Tibial artery (tissue), 4 donors: Measurements from ENCODE around the gene SMC1A.

Experiments
- DNase-seq, 2 donors: peaks; one replicate each; pipeline ENCODE4 v3.0.0-alpha.2; 2019
- H3K27ac ChIP-seq, 2 donors: fragments of 200-600 bp; sonication (generic) in 1 of 2; 1 replicate in 1 of 2; 2 replicates in 1 of 2; pipeline ENCODE4 v1.5.1; 2018 to 2019; ENCODE audit warnings: mild to moderate bottlenecking in 1 of 2
- H3K27me3 ChIP-seq, 2 donors: fragments of 200-600 bp; sonication (generic) in 1 of 2; one replicate each; pipeline versions ENCODE4 v1.5.1 to v1.6.0; 2016 to 2019
- H3K36me3 ChIP-seq, 3 donors: fragments of 200-600 bp; sonication (generic) in 2 of 3; one replicate each; pipeline ENCODE4 v1.5.1; 2016 to 2019; ENCODE audit warnings: mild to moderate bottlenecking in 2 of 3
- H3K4me1 ChIP-seq, 4 donors: fragments of 200-600 bp; sonication (generic) in 2 of 4; 1 replicate in 3 of 4; 2 replicates in 1 of 4; pipeline ENCODE4 v1.5.1; 2016 to 2019
- H3K4me3 ChIP-seq, 2 donors: fragments of 200-600 bp; sonication (generic) in 1 of 2; 1 replicate in 1 of 2; 2 replicates in 1 of 2; pipeline ENCODE4 v1.5.1; 2018 to 2019; ENCODE audit warnings: mild to moderate bottlenecking in 2 of 2
- H3K9me3 ChIP-seq, 3 donors: fragments of 200-600 bp; sonication (generic) in 1 of 3; one replicate each; pipeline ENCODE4 v1.5.1; 2016 to 2019
- CTCF ChIP-seq, 2 experiments: fragments of 200-600 bp in 1 of 2; fragments of 450-650 bp in 1 of 2; IDR thresholded peaks; one replicate each; pipeline ENCODE4 v1.5.1; 2017 to 2019; ENCODE audit warnings: antibody characterized with exemption in 2 of 2, mild to moderate bottlenecking in 1 of 2, moderate library complexity in 1 of 2
- intact Hi-C: fragments of 100-400 bp; cut with DNase I; formaldehyde crosslinking; loops from one replicate; pipeline ENCODE4 v1.15.0; 2023; ENCODE audit warnings: low total_unique reads

SMC1A gene

GRCh38 chrX:53435997-53436396, 13.5 kb upstream of the SMC1A start:
- no peak overlapping the region for H3K27ac ChIP-seq
- DNase-seq, result no peak
- H3K4me3 ChIP-seq, result no peak overlapping the region
- peak; percentile 58 to 62 for TF ChIP-seq CTCF (IDR thresholded peaks at IDR 0.05)
- H3K36me3 ChIP-seq, result peaks cover 0 to 18% (median 15%) of the 10 kb centered on the region in 3 donors
- H3K9me3 ChIP-seq, result no peaks in the 10 kb centered on the region
- H3K27me3 ChIP-seq, result no peaks in the 10 kb centered on the region
- intact Hi-C loops, result loop anchor here (10.0 kb wide), 1 partner anchor 211 kb away; the partner anchor contains the start of gene KDM5C
- H3K4me1 ChIP-seq, result peaks cover 0 to 12% (median 7%) of the 10 kb centered on the region in 4 donors

- Histone ChIP-seq H3K4me1 (peaks cover 0 to 5% (median 4%) of the 10 kb centered on the region in 4 donors), H3K36me3 (peaks cover 0 to 35% (median 20%) of the 10 kb centered on the region in 3 donors), H3K4me3 (peak within 1 kb of the TSS; percentile 62 to 67), H3K27ac (peak within 1 kb of the TSS; percentile 76 to 84), H3K27me3 (no peaks in the 10 kb centered on the region), H3K9me3 (no peaks in the 10 kb centered on the region)
- intact Hi-C loops, result loop anchor here (10.0 kb wide), 1 partner anchor 209 kb away; the partner anchor contains the start of gene KDM5C
- no peak for TF ChIP-seq CTCF (IDR thresholded peaks at IDR 0.05)
- DNase-seq, result peak; percentile 89 to 93
Measured at GRCh38 chrX:53433651-53434639, 11.5 kb upstream of the SMC1A start, which contains the start of gene HSD17B10. HSD17B10 (minus strand) TSS chrX:53434370; CDS start chrX:53434345, 25 bp downstream.

GRCh38 chrX:53430231-53430630, 7.8 kb upstream of the SMC1A start:
- H3K27ac ChIP-seq, result no peak overlapping the region
- H3K27me3 ChIP-seq, result no peaks in the 10 kb centered on the region
- no peak for TF ChIP-seq CTCF (IDR thresholded peaks at IDR 0.05)
- H3K4me1 ChIP-seq, result peaks cover 0 to 5% (median 4%) of the 10 kb centered on the region in 4 donors
- H3K9me3 ChIP-seq, result no peaks in the 10 kb centered on the region
- H3K4me3 ChIP-seq, result no peak overlapping the region
- no peak for DNase-seq
- peaks cover 0 to 45% (median 20%) of the 10 kb centered on the region in 3 donors for H3K36me3 ChIP-seq
- intact Hi-C loops, result loop anchor here (10.0 kb wide), 1 partner anchor 205 kb away; the partner anchor contains the start of gene KDM5C

- H3K27me3 ChIP-seq, result no peaks in the 10 kb centered on the region
- no peaks in the 10 kb centered on the region for H3K9me3 ChIP-seq
- no peak for TF ChIP-seq CTCF (IDR thresholded peaks at IDR 0.05)
- no peak for DNase-seq
- peaks cover 0 to 45% (median 20%) of the 10 kb centered on the region in 3 donors for H3K36me3 ChIP-seq
- H3K4me3 ChIP-seq, result no peak overlapping the region
- intact Hi-C loops, result loop anchor here (10.0 kb wide), 1 partner anchor 205 kb away; the partner anchor contains the start of gene KDM5C
- no peak overlapping the region for H3K27ac ChIP-seq
- H3K4me1 ChIP-seq, result peaks cover 0 to 5% (median 4%) of the 10 kb centered on the region in 4 donors
Measured at GRCh38 chrX:53429755-53430154, 7.3 kb upstream of the SMC1A start.

GRCh38 chrX:53422861-53423306, 430 bp upstream of the SMC1A start, which contains the start of gene RIBC1:
RIBC1 (plus strand) TSS chrX:53422873; CDS start chrX:53426277, 3,404 bp downstream.
- peaks cover 0 to 3% (median 0%) of the 10 kb centered on the region in 3 donors for H3K36me3 ChIP-seq
- H3K9me3 ChIP-seq, result no peaks in the 10 kb centered on the region
- intact Hi-C loops, result no loop called here
- peak within 1 kb of the TSS; percentile 89 to 94 for H3K27ac ChIP-seq
- no peak for TF ChIP-seq CTCF (IDR thresholded peaks at IDR 0.05)
- H3K27me3 ChIP-seq, result no peaks in the 10 kb centered on the region
- peak within 1 kb of the TSS; percentile 64 to 69 for H3K4me3 ChIP-seq
- H3K4me1 ChIP-seq, result peaks cover 0 to 21% (median 12%) of the 10 kb centered on the region in 4 donors
- DNase-seq, result no peak
